OCI-LY3 (cell line): Measurements from ENCODE around the gene GRID1.

ENCODE experiments used
- EZH2phosphoT487 ChIP-seq: fragments of 200-600 bp; shearing (Covaris generic); IDR thresholded peaks from 2 replicates; pipeline ENCODE4 v1.6.1; 2018; ENCODE audit warnings: antibody characterized with exemption, mixed run types, low read depth
- TF ChIP-seq, protein P1 (sequence below): fragments of 200-600, 300-600 bp; sonication (generic); IDR thresholded peaks from 2 replicates; pipeline ENCODE4 v1.5.1; 2014; ENCODE audit warnings: antibody characterized with exemption, low read length, low read depth

- TF ChIP-seq, protein P1, sequence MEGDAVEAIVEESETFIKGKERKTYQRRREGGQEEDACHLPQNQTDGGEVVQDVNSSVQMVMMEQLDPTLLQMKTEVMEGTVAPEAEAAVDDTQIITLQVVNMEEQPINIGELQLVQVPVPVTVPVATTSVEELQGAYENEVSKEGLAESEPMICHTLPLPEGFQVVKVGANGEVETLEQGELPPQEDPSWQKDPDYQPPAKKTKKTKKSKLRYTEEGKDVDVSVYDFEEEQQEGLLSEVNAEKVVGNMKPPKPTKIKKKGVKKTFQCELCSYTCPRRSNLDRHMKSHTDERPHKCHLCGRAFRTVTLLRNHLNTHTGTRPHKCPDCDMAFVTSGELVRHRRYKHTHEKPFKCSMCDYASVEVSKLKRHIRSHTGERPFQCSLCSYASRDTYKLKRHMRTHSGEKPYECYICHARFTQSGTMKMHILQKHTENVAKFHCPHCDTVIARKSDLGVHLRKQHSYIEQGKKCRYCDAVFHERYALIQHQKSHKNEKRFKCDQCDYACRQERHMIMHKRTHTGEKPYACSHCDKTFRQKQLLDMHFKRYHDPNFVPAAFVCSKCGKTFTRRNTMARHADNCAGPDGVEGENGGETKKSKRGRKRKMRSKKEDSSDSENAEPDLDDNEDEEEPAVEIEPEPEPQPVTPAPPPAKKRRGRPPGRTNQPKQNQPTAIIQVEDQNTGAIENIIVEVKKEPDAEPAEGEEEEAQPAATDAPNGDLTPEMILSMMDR, result no peak
- no peak for TF ChIP-seq EZH2phosphoT487
Measured at GRCh38 chr10:85696893-85697292, 669.7 kb downstream of the GRID1 start.
